Naive thymus-derived CD4-positive, alpha-beta T cell (primary cell): ENCODE data around the gene FBXL15. TPM values are rescaled to one million over a fixed set of nuclear protein-coding genes. Genes with fewer than 3 reads are reported as not detected.

Experiments
- ATAC-seq: fragments of 150-1000 bp; cut with Tn5 transposase; 2 replicates; pipeline ENCODE4 v1.10.0; 2021; ENCODE audit warnings: mild to moderate bottlenecking, moderate library complexity
- CTCF ChIA-PET: fragments of 350-600 bp; sonication (Branson Sonifier 250); formaldehyde crosslinking; loops from one replicate; lab custom pipeline; 2021; ENCODE audit warnings: antibody characterized with exemption; lab: Charles Lee
- POLR2A ChIA-PET: fragments of 350-600 bp; sonication (Branson Sonifier 250); formaldehyde crosslinking; loops from one replicate; lab custom pipeline; 2021; ENCODE audit warnings: antibody characterized with exemption, inconsistent platforms; lab: Charles Lee
- DNase-seq, 9 donors: peaks; one replicate each; pipeline versions ENCODE4 v3.0.0 to v3.0.0-alpha.2; 2020 to 2022; ENCODE audit warnings: mixed read lengths in 1 of 9
- H3K27ac ChIP-seq: one replicate; pipeline ENCODE4 v1.7.0; 2013; ENCODE audit warnings: mild to moderate bottlenecking, low read depth, low read length, moderate library complexity
- H3K27me3 ChIP-seq, 2 donors: one replicate each; pipeline ENCODE4 v1.7.0; 2013; ENCODE audit warnings: low read length in 2 of 2, mild to moderate bottlenecking in 2 of 2, moderate library complexity in 2 of 2; ENCODE audit not compliant: control insufficient read depth in 2 of 2, insufficient read depth in 2 of 2
- H3K36me3 ChIP-seq, 3 experiments: 1 replicate in 2 of 3; 2 replicates in 1 of 3; pipeline ENCODE4 v1.7.0; 2013; ENCODE audit warnings: low read length in 3 of 3, mild to moderate bottlenecking in 3 of 3, moderate library complexity in 1 of 3; ENCODE audit not compliant: insufficient read depth in 3 of 3, control insufficient read depth in 2 of 3
- H3K4me1 ChIP-seq, 2 donors: one replicate each; pipeline ENCODE4 v1.7.0; 2013; ENCODE audit warnings: low read length in 2 of 2, mild to moderate bottlenecking in 2 of 2, moderate library complexity in 1 of 2; ENCODE audit not compliant: control insufficient read depth in 2 of 2, insufficient read depth in 2 of 2
- H3K4me3 ChIP-seq: 2 replicates; pipeline ENCODE4 v1.7.0; 2013; ENCODE audit warnings: mild to moderate bottlenecking, low read length
- H3K9me3 ChIP-seq, 3 experiments: 1 replicate in 2 of 3; 2 replicates in 1 of 3; pipeline ENCODE4 v1.7.0; 2013; ENCODE audit warnings: low read length in 3 of 3; ENCODE audit not compliant: control insufficient read depth in 2 of 3
- H3K27ac Mint-ChIP-seq, 9 donors: one replicate each; pipeline ENCODE4 v1.8.0; 2020 to 2022; ENCODE audit warnings: mixed read lengths in 9 of 9, mild to moderate bottlenecking in 8 of 9, moderate library complexity in 5 of 9, inconsistent platforms in 2 of 9
- H3K27me3 Mint-ChIP-seq, 5 donors: one replicate each; pipeline ENCODE4 v1.8.0; 2021 to 2022; ENCODE audit warnings: mixed read lengths in 5 of 5, mild to moderate bottlenecking in 1 of 5
- H3K36me3 Mint-ChIP-seq, 5 donors: one replicate each; pipeline ENCODE4 v1.8.0; 2020 to 2022; ENCODE audit warnings: mixed read lengths in 5 of 5, mild to moderate bottlenecking in 3 of 5, inconsistent platforms in 1 of 5
- H3K4me1 Mint-ChIP-seq, 7 donors: one replicate each; pipeline ENCODE4 v1.8.0; 2020 to 2022; ENCODE audit warnings: mixed read lengths in 7 of 7, mild to moderate bottlenecking in 3 of 7, inconsistent platforms in 1 of 7
- H3K4me3 Mint-ChIP-seq, 10 donors: one replicate each; pipeline ENCODE4 v1.8.0; 2020 to 2022; ENCODE audit warnings: mild to moderate bottlenecking in 10 of 10, mixed read lengths in 10 of 10, moderate library complexity in 6 of 10, inconsistent platforms in 2 of 10
- H3K9me3 Mint-ChIP-seq, 11 donors: one replicate each; pipeline ENCODE4 v1.8.0; 2020 to 2022; ENCODE audit warnings: mixed read lengths in 11 of 11, mild to moderate bottlenecking in 4 of 11, inconsistent platforms in 1 of 11, moderate library complexity in 1 of 11
- intact Hi-C, 2 donors: fragments of 100-400 bp; cut with micrococcal nuclease; formaldehyde crosslinking; loops; one replicate each; pipeline ENCODE4 v1.15.1; 2023
- polyA plus RNA-seq, 2 donors: library from polyadenylated mRNA; unstranded; fragments of 300-500 nt; fragmentation: Illumina TruSeq; gene quantifications; one replicate each; pipeline ENCODE4 v1.2.3, GENCODE V29; 2021
- total RNA-seq, 6 experiments: library from RNA in 5 of 6; stranded (reverse) in 5 of 6; gene quantifications; 1 replicate in 5 of 6; 2 replicates in 1 of 6; pipeline ENCODE4 v1.2.3 and lab custom pipeline; 2021 to 2026

Gene FBXL15
- total and polyA plus RNA-seq, 7 experiments from 2014 or later, result 10.8 to 40.4 (median 17.2) TPM

- peak overlapping the region; percentile 94 to 100 (median 100) for H3K27ac Mint-ChIP-seq
- Histone ChIP-seq H3K4me3 (peak overlapping the region; percentile 78), H3K9me3 (no peaks in the 10 kb centered on the region), H3K4me1 (peaks cover 16 to 19% of the 10 kb centered on the region in 2 donors), H3K36me3 (peaks cover 0 to 23% (median 9%) of the 10 kb centered on the region in 3 experiments), H3K27me3 (no peaks in the 10 kb centered on the region), H3K27ac (peak overlapping the region; percentile 100)
- CTCF ChIA-PET, result interaction anchor here (0.6 to 6.0 kb wide), 14 partner anchors 9 to 270 kb away, joined by 3 to 40 read pairs (median 5); partner anchors contain the start of genes ACTR1A and FBXL15
- intact Hi-C loops, result loop anchor here (1.0 to 10.0 kb wide), 25 partner anchors 11 to 1731 kb away; partner anchors contain the start of genes ACTR1A (in 2 of the 2), ARL3 (in 2 of the 2), CUEDC2 (in 2 of the 2) and GBF1 (in 2 of the 2)
- no peak for DNase-seq
- H3K4me3 Mint-ChIP-seq, result peak overlapping the region; percentile 92 to 99 (median 96)
- H3K4me1 Mint-ChIP-seq, result peaks cover 17 to 41% (median 35%) of the 10 kb centered on the region in 7 donors
- peaks cover 0 to 4% (median 0%) of the 10 kb centered on the region in 5 donors for H3K27me3 Mint-ChIP-seq
- ATAC-seq, result no peak
- peaks cover 0 to 29% (median 4%) of the 10 kb centered on the region in 5 donors for H3K36me3 Mint-ChIP-seq
- POLR2A ChIA-PET, result interaction anchor here (0.6 to 9.0 kb wide), 12 partner anchors 9 to 242 kb away, joined by 3 to 90 read pairs (median 4); partner anchors contain the start of genes C10orf95, CUEDC2 and FBXL15
- H3K9me3 Mint-ChIP-seq, result no peaks in the 10 kb centered on the region
These were observed 27.1 kb upstream of the FBXL15 start for GRCh38 chr10:102393411-102394078.

GRCh38 chr10:102394079-102394800 lies 26.4 kb upstream of the FBXL15 start:
- peaks cover 0 to 30% (median 4%) of the 10 kb centered on the region in 5 donors for H3K36me3 Mint-ChIP-seq
- H3K4me1 ChIP-seq, result peaks cover 16 to 24% of the 10 kb centered on the region in 2 donors
- H3K4me1 Mint-ChIP-seq, result peaks cover 20 to 45% (median 39%) of the 10 kb centered on the region in 7 donors

GRCh38 chr10:102394801-102395399 lies 25.7 kb upstream of the FBXL15 start:
- H3K27me3 Mint-ChIP-seq, result peaks cover 0 to 4% (median 0%) of the 10 kb centered on the region in 5 donors
- Histone ChIP-seq H3K27ac (peak overlapping the region; percentile 100), H3K4me1 (peaks cover 20 to 27% of the 10 kb centered on the region in 2 donors), H3K9me3 (no peaks in the 10 kb centered on the region), H3K27me3 (no peaks in the 10 kb centered on the region), H3K4me3 (peak overlapping the region; percentile 78), H3K36me3 (peaks cover 0 to 26% (median 9%) of the 10 kb centered on the region in 3 experiments)
- CTCF ChIA-PET, result interaction anchor here (1.3 to 6.0 kb wide), 8 partner anchors 27 to 189 kb away, joined by 3 to 40 read pairs (median 5); partner anchors contain the start of genes ACTR1A and FBXL15
- peaks cover 0 to 35% (median 4%) of the 10 kb centered on the region in 5 donors for H3K36me3 Mint-ChIP-seq
- ATAC-seq (peak; percentile 9), DNase-seq (peak in 1 of 9 donors; percentile 82)
- H3K4me3 Mint-ChIP-seq, result peak overlapping the region; percentile 92 to 99 (median 96)
- peak overlapping the region; percentile 94 to 100 (median 100) for H3K27ac Mint-ChIP-seq
- peaks cover 20 to 50% (median 45%) of the 10 kb centered on the region in 7 donors for H3K4me1 Mint-ChIP-seq
- H3K9me3 Mint-ChIP-seq, result no peaks in the 10 kb centered on the region
- intact Hi-C loops, result loop anchor here (1.0 to 10.0 kb wide), 29 partner anchors 9 to 1730 kb away; partner anchors contain the start of genes ACTR1A (in 2 of the 2), ARL3 (in 2 of the 2), CUEDC2 (in 2 of the 2) and GBF1 (in 2 of the 2)
- POLR2A ChIA-PET, result interaction anchor here (0.6 to 9.0 kb wide), 16 partner anchors 16 to 252 kb away, joined by 3 to 90 read pairs (median 5); partner anchors contain the start of genes ACTR1A, C10orf95, CUEDC2 and FBXL15

More at GRCh38 chr10:102394079-102394800, 26.4 kb upstream of the FBXL15 start:
- intact Hi-C loops, result loop anchor here (1.0 to 10.0 kb wide), 25 partner anchors 10 to 1731 kb away; partner anchors contain the start of genes ACTR1A (in 2 of the 2), ARL3 (in 2 of the 2), CUEDC2 (in 2 of the 2) and GBF1 (in 2 of the 2)
- CTCF ChIA-PET, result interaction anchor here (0.7 to 6.0 kb wide), 14 partner anchors 9 to 271 kb away, joined by 3 to 40 read pairs (median 5); partner anchors contain the start of genes ACTR1A and FBXL15
- no peaks in the 10 kb centered on the region for H3K9me3 Mint-ChIP-seq
- Histone ChIP-seq H3K36me3 (peaks cover 0 to 26% (median 9%) of the 10 kb centered on the region in 3 experiments), H3K27ac (peak overlapping the region; percentile 100), H3K9me3 (no peaks in the 10 kb centered on the region), H3K4me3 (peak overlapping the region; percentile 78), H3K27me3 (no peaks in the 10 kb centered on the region)
- ATAC-seq, result peak; percentile 83
- H3K27me3 Mint-ChIP-seq, result peaks cover 0 to 4% (median 0%) of the 10 kb centered on the region in 5 donors
- peak overlapping the region; percentile 92 to 99 (median 96) for H3K4me3 Mint-ChIP-seq
- POLR2A ChIA-PET, result interaction anchor here (0.6 to 9.0 kb wide), 19 partner anchors 8 to 252 kb away, joined by 3 to 90 read pairs (median 4); partner anchors contain the start of genes ACTR1A, C10orf95, CUEDC2 and FBXL15
- H3K27ac Mint-ChIP-seq, result peak overlapping the region; percentile 94 to 100 (median 100)
- DNase-seq, result peak; percentile 96 to 100 (median 99)

- ChIA-PET POLR2A (interaction anchor here (0.7 to 9.0 kb wide), 16 partner anchors 9 to 251 kb away, joined by 3 to 90 read pairs (median 5); partner anchors contain the start of genes ACTR1A, C10orf95, CUEDC2 and FBXL15), CTCF (interaction anchor here (1.3 to 6.0 kb wide), 9 partner anchors 26 to 188 kb away, joined by 3 to 40 read pairs (median 5); partner anchors contain the start of genes ACTR1A and FBXL15)
- peaks cover 20 to 55% (median 46%) of the 10 kb centered on the region in 7 donors for H3K4me1 Mint-ChIP-seq
- Histone ChIP-seq H3K4me1 (peaks cover 25 to 31% of the 10 kb centered on the region in 2 donors), H3K4me3 (peak within 1 kb of the TSS; percentile 78), H3K27me3 (no peaks in the 10 kb centered on the region), H3K36me3 (peaks cover 0 to 32% (median 9%) of the 10 kb centered on the region in 3 experiments), H3K27ac (peak within 1 kb of the TSS; percentile 100), H3K9me3 (no peaks in the 10 kb centered on the region)
- intact Hi-C loops, result loop anchor here (1.0 to 10.0 kb wide), 11 partner anchors 14 to 1729 kb away; partner anchors contain the start of genes ARL3 (in 1 of the 2), FBXL15 (in 1 of the 2), NOLC1 (in 1 of the 2) and PPRC1 (in 1 of the 2)
- no peaks in the 10 kb centered on the region for H3K9me3 Mint-ChIP-seq
- ATAC-seq (peak; percentile 61), DNase-seq (peak; percentile 87 to 95 (median 91))
- peak within 1 kb of the TSS; percentile 94 to 100 (median 100) for H3K27ac Mint-ChIP-seq
- peaks cover 0 to 41% (median 4%) of the 10 kb centered on the region in 5 donors for H3K36me3 Mint-ChIP-seq
- H3K27me3 Mint-ChIP-seq, result peaks cover 0 to 4% (median 0%) of the 10 kb centered on the region in 5 donors
- H3K4me3 Mint-ChIP-seq, result peak within 1 kb of the TSS; percentile 92 to 99 (median 96)
These were observed 25.0 kb upstream of the FBXL15 start, which contains the start of gene NFKB2 for GRCh38 chr10:102395400-102396316. Gene NFKB2 (plus strand): TSS chr10:102395705. CDS start chr10:102395960, 255 bp downstream.
